Measurements from ENCODE around the gene EXT2. TPM values are rescaled to one million over a fixed set of nuclear protein-coding genes. Genes with fewer than 3 reads are reported as not detected.

Gene EXT2
- total and polyA plus RNA-seq, 2 experiments from 2014 or later, result 71.5 to 107 TPM

GRCh38 chr11:44162004-44162403 is 66.5 kb downstream of the EXT2 start:
- no peak overlapping the region for H3K4me2 ChIP-seq
- no peak for DNase-seq (ENCODE audit: low spot score)
- H4K20me1 ChIP-seq (ENCODE audit: insufficient read depth, poor library complexity, severe bottlenecking), result peaks cover 5% of the 10 kb centered on the region
- H2AFZ ChIP-seq, result no peak overlapping the region
- H3K9me2 ChIP-seq (replicated peaks; ENCODE audit: insufficient read depth), result no peaks in the 10 kb centered on the region
- H3K27me3 ChIP-seq, result no peaks in the 10 kb centered on the region
- no peak overlapping the region for H3K4me3 ChIP-seq
- no peaks in the 10 kb centered on the region for H3K36me3 ChIP-seq (replicated peaks; ENCODE audit: insufficient read depth, low read depth)
- TF ChIP-seq CTCF (IDR thresholded peaks at IDR 0.05; ENCODE audit: poor library complexity) (no peak), EZH2 (IDR thresholded peaks at IDR 0.05; ENCODE audit: borderline replicate concordance) (no peak), EZH2phosphoT487 (IDR thresholded peaks at IDR 0.05; ENCODE audit: low read depth, severe bottlenecking, unreplicated experiment) (no peak)
- no peaks in the 10 kb centered on the region for H3K4me1 ChIP-seq (ENCODE audit: insufficient read depth)
- 90% methylated on average over 1 of the region's 1 CpG for WGBS (ENCODE audit: low lambda C conversion rate, missing lambda C conversion rate)
- H3K27ac ChIP-seq, result no peak overlapping the region
- H3K79me2 ChIP-seq, result no peaks in the 10 kb centered on the region
- no peaks in the 10 kb centered on the region for H3K9me3 ChIP-seq (ENCODE audit: low read depth)

GRCh38 chr11:44162662-44163061 is 67.2 kb downstream of the EXT2 start:
- Histone ChIP-seq H3K36me3 (replicated peaks; ENCODE audit: insufficient read depth, low read depth) (no peaks in the 10 kb centered on the region), H3K9me2 (replicated peaks; ENCODE audit: insufficient read depth) (no peaks in the 10 kb centered on the region), H3K27me3 (no peaks in the 10 kb centered on the region), H3K9me3 (ENCODE audit: low read depth) (no peaks in the 10 kb centered on the region), H3K4me3 (no peak overlapping the region), H3K4me2 (no peak overlapping the region), H3K79me2 (no peaks in the 10 kb centered on the region), H4K20me1 (ENCODE audit: insufficient read depth, poor library complexity, severe bottlenecking) (peaks cover 5% of the 10 kb centered on the region), H2AFZ (no peak overlapping the region), H3K27ac (no peak overlapping the region), H3K4me1 (ENCODE audit: insufficient read depth) (no peaks in the 10 kb centered on the region)
- WGBS (ENCODE audit: low lambda C conversion rate, missing lambda C conversion rate), result 94% methylated on average over 2 of the region's 2 CpGs
- no peak for DNase-seq (ENCODE audit: low spot score)
- TF ChIP-seq CTCF (IDR thresholded peaks at IDR 0.05; ENCODE audit: poor library complexity), result no peak
- no peak for TF ChIP-seq EZH2 (IDR thresholded peaks at IDR 0.05; ENCODE audit: borderline replicate concordance)
- TF ChIP-seq EZH2phosphoT487 (IDR thresholded peaks at IDR 0.05; ENCODE audit: low read depth, severe bottlenecking, unreplicated experiment), result no peak

- 85% methylated on average over 1 of the region's 1 CpG for WGBS (ENCODE audit: low lambda C conversion rate, missing lambda C conversion rate)
- H3K9me2 ChIP-seq (replicated peaks; ENCODE audit: insufficient read depth), result no peaks in the 10 kb centered on the region
- TF ChIP-seq CTCF (IDR thresholded peaks at IDR 0.05; ENCODE audit: poor library complexity) (no peak), EZH2 (IDR thresholded peaks at IDR 0.05; ENCODE audit: borderline replicate concordance) (no peak), EZH2phosphoT487 (IDR thresholded peaks at IDR 0.05; ENCODE audit: low read depth, severe bottlenecking, unreplicated experiment) (no peak)
- H3K27me3 ChIP-seq, result no peaks in the 10 kb centered on the region
- no peak overlapping the region for H3K4me2 ChIP-seq
- H4K20me1 ChIP-seq (ENCODE audit: insufficient read depth, poor library complexity, severe bottlenecking), result peaks cover 5% of the 10 kb centered on the region
- no peak overlapping the region for H2AFZ ChIP-seq
- H3K4me3 ChIP-seq, result no peak overlapping the region
- DNase-seq (ENCODE audit: low spot score), result no peak
- no peaks in the 10 kb centered on the region for H3K79me2 ChIP-seq
- no peak overlapping the region for H3K27ac ChIP-seq
- H3K9me3 ChIP-seq (ENCODE audit: low read depth), result no peaks in the 10 kb centered on the region
- no peaks in the 10 kb centered on the region for H3K4me1 ChIP-seq (ENCODE audit: insufficient read depth)
- no peaks in the 10 kb centered on the region for H3K36me3 ChIP-seq (replicated peaks; ENCODE audit: insufficient read depth, low read depth)
Measured at GRCh38 chr11:44165432-44165831, 70.0 kb downstream of the EXT2 start.

GRCh38 chr11:44167046-44167445 is 71.6 kb downstream of the EXT2 start:
- no peaks in the 10 kb centered on the region for H3K27me3 ChIP-seq
- H3K27ac ChIP-seq, result peak overlapping the region; percentile 26
- H2AFZ ChIP-seq, result no peak overlapping the region
- DNase-seq (ENCODE audit: low spot score), result no peak
- no peaks in the 10 kb centered on the region for H3K9me3 ChIP-seq (ENCODE audit: low read depth)
- H4K20me1 ChIP-seq (ENCODE audit: insufficient read depth, poor library complexity, severe bottlenecking), result peaks cover 5% of the 10 kb centered on the region
- H3K4me1 ChIP-seq (ENCODE audit: insufficient read depth), result no peaks in the 10 kb centered on the region
- no peaks in the 10 kb centered on the region for H3K9me2 ChIP-seq (replicated peaks; ENCODE audit: insufficient read depth)
- H3K4me2 ChIP-seq, result no peak overlapping the region
- TF ChIP-seq EZH2phosphoT487 (IDR thresholded peaks at IDR 0.05; ENCODE audit: low read depth, severe bottlenecking, unreplicated experiment), result no peak
- TF ChIP-seq EZH2 (IDR thresholded peaks at IDR 0.05; ENCODE audit: borderline replicate concordance), result no peak
- TF ChIP-seq CTCF (IDR thresholded peaks at IDR 0.05; ENCODE audit: poor library complexity), result no peak
- H3K79me2 ChIP-seq, result no peaks in the 10 kb centered on the region
- 76% methylated on average over 2 of the region's 2 CpGs for WGBS (ENCODE audit: low lambda C conversion rate, missing lambda C conversion rate)
- H3K36me3 ChIP-seq (replicated peaks; ENCODE audit: insufficient read depth, low read depth), result no peaks in the 10 kb centered on the region
- H3K4me3 ChIP-seq, result no peak overlapping the region

Data from hepatocyte (in vitro differentiated cells).